HFFc6 (cell line): ENCODE data around the gene ORMDL3. TPM values are rescaled to one million over a fixed set of nuclear protein-coding genes. Genes with fewer than 3 reads are reported as not detected.
"Not testable (repeated sequence)": the region's sequence is repeated elsewhere in the genome, so short reads cannot be mapped to it uniquely, and the experiment has no call there.

Experiments
- DNase-seq: peaks from one replicate; pipeline ENCODE4 v3.0.0-alpha.2; 2018
- H3K27ac Mint-ChIP-seq: 2 replicates; pipeline ENCODE4 v1.8.0; 2020; ENCODE audit warnings: mild to moderate bottlenecking, mixed read lengths
- H3K27me3 Mint-ChIP-seq: 2 replicates; pipeline ENCODE4 v1.8.0; 2021; ENCODE audit warnings: mild to moderate bottlenecking, moderate library complexity, mixed read lengths; ENCODE audit not compliant: insufficient read depth
- H3K36me3 Mint-ChIP-seq: 2 replicates; pipeline ENCODE4 v1.8.0; 2021; ENCODE audit warnings: low read depth, mixed read lengths
- H3K4me1 Mint-ChIP-seq: 2 replicates; pipeline ENCODE4 v1.8.0; 2020; ENCODE audit warnings: low read depth, mixed read lengths
- H3K4me3 Mint-ChIP-seq: 2 replicates; pipeline ENCODE4 v1.8.0; 2020; ENCODE audit warnings: mild to moderate bottlenecking, moderate library complexity, mixed read lengths
- H3K9me3 Mint-ChIP-seq: 2 replicates; pipeline ENCODE4 v1.8.0; 2020; ENCODE audit warnings: mild to moderate bottlenecking, mixed read lengths
- CTCF ChIP-seq: fragments of 200-600 bp; sonication (generic); IDR thresholded peaks from 2 replicates; pipeline ENCODE4 v1.5.0; 2021; ENCODE audit warnings: antibody characterized with exemption, mild to moderate bottlenecking
- total RNA-seq, 6 experiments: library from RNA; stranded (reverse); fragmentation: NEBNext Ultra II Directional; extraction: Animal tissue kit (Norgen Biotek cat#: 25700); gene quantifications; 2 replicates in 1 of 6; 3 replicates in 5 of 6; pipeline ENCODE4 v1.2.3, GENCODE V29; 2021

Gene ORMDL3
- total RNA-seq, 6 experiments from 2014 or later, result 39.0 to 63.9 (median 49.9) TPM

- Mint-ChIP-seq H3K27ac (no peak overlapping the region), H3K4me3 (no peak overlapping the region), H3K27me3 (peaks cover 1% of the 10 kb centered on the region), H3K4me1 (no peaks in the 10 kb centered on the region), H3K36me3 (no peaks in the 10 kb centered on the region), H3K9me3 (no peaks in the 10 kb centered on the region)
- DNase-seq, result no peak
- TF ChIP-seq CTCF, result no peak
Measured at GRCh38 chr17:39903158-39903884, 24.1 kb downstream of the ORMDL3 start.

- H3K4me1 Mint-ChIP-seq, H3K9me3 Mint-ChIP-seq, H3K27me3 Mint-ChIP-seq, DNase-seq, H3K27ac Mint-ChIP-seq, H3K4me3 Mint-ChIP-seq, H3K36me3 Mint-ChIP-seq: not testable (repeated sequence)
Measured at GRCh38 chr17:39902027-39902426, 25.4 kb downstream of the ORMDL3 start.

GRCh38 chr17:39899215-39899614 is 28.2 kb downstream of the ORMDL3 start:
- DNase-seq, result no peak
- Mint-ChIP-seq H3K27ac (no peak overlapping the region), H3K4me3 (no peak overlapping the region), H3K36me3 (no peaks in the 10 kb centered on the region), H3K9me3 (no peaks in the 10 kb centered on the region), H3K4me1 (no peaks in the 10 kb centered on the region), H3K27me3 (peaks cover 15% of the 10 kb centered on the region)
- TF ChIP-seq CTCF, result no peak

- Mint-ChIP-seq H3K36me3 (no peaks in the 10 kb centered on the region), H3K27ac (no peak overlapping the region), H3K4me3 (no peak overlapping the region), H3K27me3 (peaks cover 16% of the 10 kb centered on the region), H3K4me1 (no peaks in the 10 kb centered on the region), H3K9me3 (no peaks in the 10 kb centered on the region)
- DNase-seq, result no peak
- TF ChIP-seq CTCF, result no peak
Measured at GRCh38 chr17:39898088-39898487, 29.3 kb downstream of the ORMDL3 start.

GRCh38 chr17:39894681-39895376 is 32.6 kb downstream of the ORMDL3 start:
- Mint-ChIP-seq H3K36me3 (no peaks in the 10 kb centered on the region), H3K27ac (no peak overlapping the region), H3K9me3 (no peaks in the 10 kb centered on the region), H3K27me3 (peaks cover 40% of the 10 kb centered on the region), H3K4me1 (no peaks in the 10 kb centered on the region), H3K4me3 (no peak overlapping the region)
- DNase-seq, result no peak
- TF ChIP-seq CTCF, result no peak

- DNase-seq, result no peak
- no peak overlapping the region for H3K4me3 Mint-ChIP-seq
- H3K27ac Mint-ChIP-seq, result no peak overlapping the region
- no peaks in the 10 kb centered on the region for H3K36me3 Mint-ChIP-seq
- H3K9me3 Mint-ChIP-seq, result no peaks in the 10 kb centered on the region
- H3K27me3 Mint-ChIP-seq, result peaks cover 59% of the 10 kb centered on the region
- no peaks in the 10 kb centered on the region for H3K4me1 Mint-ChIP-seq
- no peak for TF ChIP-seq CTCF
Measured at GRCh38 chr17:39889200-39889599, 38.2 kb downstream of the ORMDL3 start.
